A673 (cell line): ENCODE data around the gene TIGD7.

Source experiments
- CTCF ChIP-seq: fragments of 300-800, 200-600 bp; sonication (generic); conservative IDR thresholded peaks from 2 replicates; pipeline ENCODE4 v1.5.1; 2017; ENCODE audit warnings: low read depth, mild to moderate bottlenecking, antibody characterized with exemption, low read length, moderate library complexity, mixed read lengths
- EZH2 ChIP-seq: fragments of 200-600 bp; sonication (generic); IDR thresholded peaks from 2 replicates; pipeline ENCODE4 v1.6.1; 2017; ENCODE audit warnings: borderline replicate concordance, low read depth, mild to moderate bottlenecking, mixed read lengths, antibody characterized with exemption, low read length; ENCODE audit not compliant: poor library complexity, severe bottlenecking

- no peak for TF ChIP-seq CTCF
- no peak for TF ChIP-seq EZH2
Measured at GRCh38 chr16:3249451-3249850, 55.8 kb downstream of the TIGD7 start.
